ENCODE data around the gene SESN2.

SESN2 gene

DNA sequence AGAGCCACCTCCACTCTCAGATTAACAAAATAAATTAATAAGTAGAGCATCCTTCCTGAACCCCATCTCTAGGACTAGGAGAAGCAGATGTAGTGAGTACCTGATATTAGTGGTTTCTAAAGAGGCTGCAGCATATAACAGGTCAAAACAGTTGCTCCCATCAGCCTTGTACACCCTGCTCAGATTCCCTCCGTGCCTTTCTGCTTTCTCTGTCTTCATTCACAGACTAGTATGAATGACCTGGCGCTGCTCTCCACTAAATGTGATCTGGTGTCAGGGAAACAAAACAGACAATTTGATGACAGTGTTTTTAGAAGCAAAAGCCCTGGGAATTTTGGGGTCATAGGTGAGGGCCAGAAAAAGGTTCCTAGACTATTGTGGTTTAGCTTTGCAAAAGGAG, 8.3 kb downstream of the SESN2 start:
- Histone ChIP-seq H3K4me3 (ENCODE audit: insufficient read depth in 1 of 2, low read depth in 1 of 2, low read length in 2 of 2) (no peak overlapping the region), H4K8ac (ENCODE audit: low read length) (no peak overlapping the region), H2BK15ac (ENCODE audit: low read depth, poor library complexity, severe bottlenecking) (no peak overlapping the region), H3K4me1 (ENCODE audit: control insufficient read depth, insufficient read depth, low read depth, low read length) (peaks cover 29% of the 10 kb centered on the region), H3K23ac (ENCODE audit: low read length in 2 of 2) (no peak overlapping the region), H2AK5ac (ENCODE audit: low read length, severe bottlenecking) (no peak overlapping the region), H2BK120ac (ENCODE audit: low read depth, low read length) (no peak overlapping the region), H3K4ac (ENCODE audit: low read depth in 1 of 2, low read length in 2 of 2) (no peak overlapping the region), H2BK12ac (ENCODE audit: low read length in 2 of 2) (no peak overlapping the region), H3K14ac (ENCODE audit: low read length in 2 of 2) (no peak overlapping the region), H4K91ac (ENCODE audit: low read length) (no peak overlapping the region), H3K9ac (ENCODE audit: low read length) (no peak overlapping the region), H3K9me3 (ENCODE audit: control insufficient read depth, low read length) (no peaks in the 10 kb centered on the region), H3K18ac (ENCODE audit: low read depth in 1 of 2, low read length in 2 of 2) (no peak overlapping the region), H3K79me1 (replicated peaks; ENCODE audit: low read length, poor library complexity, severe bottlenecking) (peaks cover 25% of the 10 kb centered on the region), H3K36me3 (ENCODE audit: control insufficient read depth in 1 of 2, insufficient read depth in 2 of 2, low read depth in 1 of 2, low read length in 2 of 2) (peaks cover 22 to 39% of the 10 kb centered on the region in 2 experiments), H3K4me2 (ENCODE audit: low read length, poor library complexity, severe bottlenecking) (no peak overlapping the region), H2BK5ac (ENCODE audit: low read depth, low read length, poor library complexity, severe bottlenecking) (no peak overlapping the region), H3K27me3 (ENCODE audit: control insufficient read depth in 1 of 2, insufficient read depth in 1 of 2, low read length in 2 of 2) (no peaks in the 10 kb centered on the region), H3K27ac (ENCODE audit: low read length, poor library complexity, severe bottlenecking) (no peak overlapping the region), H2AFZ (ENCODE audit: low read depth, low read length) (no peak overlapping the region)
- DNase-seq: no peak
- WGBS: 97% methylated on average over 2 of the region's 2 CpGs

- peaks cover 40% of the 10 kb centered on the region for H3K79me1 ChIP-seq (replicated peaks; ENCODE audit: low read length, poor library complexity, severe bottlenecking)
- H2BK5ac ChIP-seq (ENCODE audit: low read depth, low read length, poor library complexity, severe bottlenecking): no peak overlapping the region
- WGBS: no CpG with 5 or more reads among the region's 2 CpGs
- no peak overlapping the region for H3K4me2 ChIP-seq (ENCODE audit: low read length, poor library complexity, severe bottlenecking)
- H3K4ac ChIP-seq (ENCODE audit: low read depth in 1 of 2, low read length in 2 of 2): no peak overlapping the region
- H4K8ac ChIP-seq (ENCODE audit: low read length): no peak overlapping the region
- peaks cover 39 to 53% of the 10 kb centered on the region in 2 experiments for H3K36me3 ChIP-seq (ENCODE audit: control insufficient read depth in 1 of 2, insufficient read depth in 2 of 2, low read depth in 1 of 2, low read length in 2 of 2)
- H2AK5ac ChIP-seq (ENCODE audit: low read length, severe bottlenecking): no peak overlapping the region
- no peak overlapping the region for H3K23ac ChIP-seq (ENCODE audit: low read length in 2 of 2)
- no peak overlapping the region for H2BK12ac ChIP-seq (ENCODE audit: low read length in 2 of 2)
- H3K9ac ChIP-seq (ENCODE audit: low read length): no peak overlapping the region
- H3K27me3 ChIP-seq (ENCODE audit: control insufficient read depth in 1 of 2, insufficient read depth in 1 of 2, low read length in 2 of 2): no peaks in the 10 kb centered on the region
- no peak overlapping the region for H3K4me3 ChIP-seq (ENCODE audit: insufficient read depth in 1 of 2, low read depth in 1 of 2, low read length in 2 of 2)
- no peak overlapping the region for H2AFZ ChIP-seq (ENCODE audit: low read depth, low read length)
- no peak overlapping the region for H4K91ac ChIP-seq (ENCODE audit: low read length)
- no peaks in the 10 kb centered on the region for H3K9me3 ChIP-seq (ENCODE audit: control insufficient read depth, low read length)
- no peak overlapping the region for H3K14ac ChIP-seq (ENCODE audit: low read length in 2 of 2)
- no peak overlapping the region for H2BK120ac ChIP-seq (ENCODE audit: low read depth, low read length)
- H3K27ac ChIP-seq (ENCODE audit: low read length, poor library complexity, severe bottlenecking): no peak overlapping the region
- peaks cover 27% of the 10 kb centered on the region for H3K4me1 ChIP-seq (ENCODE audit: control insufficient read depth, insufficient read depth, low read depth, low read length)
- H3K18ac ChIP-seq (ENCODE audit: low read depth in 1 of 2, low read length in 2 of 2): no peak overlapping the region
- no peak for DNase-seq
- no peak overlapping the region for H2BK15ac ChIP-seq (ENCODE audit: low read depth, poor library complexity, severe bottlenecking)
Measured at GRCh38 chr1:28269529-28269928, 10.2 kb downstream of the SESN2 start.

- H2AFZ ChIP-seq (ENCODE audit: low read depth, low read length): no peak overlapping the region
- H3K4me3 ChIP-seq (ENCODE audit: insufficient read depth in 1 of 2, low read depth in 1 of 2, low read length in 2 of 2): peak overlapping the region in 1 of 2 experiments; percentile 16
- no peak overlapping the region for H3K27ac ChIP-seq (ENCODE audit: low read length, poor library complexity, severe bottlenecking)
- H2BK15ac ChIP-seq (ENCODE audit: low read depth, poor library complexity, severe bottlenecking): no peak overlapping the region
- H3K18ac ChIP-seq (ENCODE audit: low read depth in 1 of 2, low read length in 2 of 2): no peak overlapping the region
- no peak overlapping the region for H3K23ac ChIP-seq (ENCODE audit: low read length in 2 of 2)
- peak overlapping the region; percentile 46 for H4K8ac ChIP-seq (ENCODE audit: low read length)
- no peak overlapping the region for H2BK120ac ChIP-seq (ENCODE audit: low read depth, low read length)
- no peak overlapping the region for H2BK5ac ChIP-seq (ENCODE audit: low read depth, low read length, poor library complexity, severe bottlenecking)
- H3K9me3 ChIP-seq (ENCODE audit: control insufficient read depth, low read length): no peaks in the 10 kb centered on the region
- no peak for DNase-seq
- no peak overlapping the region for H3K14ac ChIP-seq (ENCODE audit: low read length in 2 of 2)
- no peak overlapping the region for H3K4me2 ChIP-seq (ENCODE audit: low read length, poor library complexity, severe bottlenecking)
- H3K36me3 ChIP-seq (ENCODE audit: control insufficient read depth in 1 of 2, insufficient read depth in 2 of 2, low read depth in 1 of 2, low read length in 2 of 2): peaks cover 64 to 75% of the 10 kb centered on the region in 2 experiments
- no peaks in the 10 kb centered on the region for H3K27me3 ChIP-seq (ENCODE audit: control insufficient read depth in 1 of 2, insufficient read depth in 1 of 2, low read length in 2 of 2)
- H3K4ac ChIP-seq (ENCODE audit: low read depth in 1 of 2, low read length in 2 of 2): no peak overlapping the region
- peaks cover 39% of the 10 kb centered on the region for H3K79me1 ChIP-seq (replicated peaks; ENCODE audit: low read length, poor library complexity, severe bottlenecking)
- peaks cover 15% of the 10 kb centered on the region for H3K4me1 ChIP-seq (ENCODE audit: control insufficient read depth, insufficient read depth, low read depth, low read length)
- no peak overlapping the region for H3K9ac ChIP-seq (ENCODE audit: low read length)
- peak overlapping the region in 1 of 2 experiments; percentile 31 for H2BK12ac ChIP-seq (ENCODE audit: low read length in 2 of 2)
- 98% methylated on average over 20 of the region's 20 CpGs for WGBS
- H4K91ac ChIP-seq (ENCODE audit: low read length): no peak overlapping the region
- no peak overlapping the region for H2AK5ac ChIP-seq (ENCODE audit: low read length, severe bottlenecking)
Measured at GRCh38 chr1:28272215-28272852, 13.0 kb downstream of the SESN2 start.

DNA sequence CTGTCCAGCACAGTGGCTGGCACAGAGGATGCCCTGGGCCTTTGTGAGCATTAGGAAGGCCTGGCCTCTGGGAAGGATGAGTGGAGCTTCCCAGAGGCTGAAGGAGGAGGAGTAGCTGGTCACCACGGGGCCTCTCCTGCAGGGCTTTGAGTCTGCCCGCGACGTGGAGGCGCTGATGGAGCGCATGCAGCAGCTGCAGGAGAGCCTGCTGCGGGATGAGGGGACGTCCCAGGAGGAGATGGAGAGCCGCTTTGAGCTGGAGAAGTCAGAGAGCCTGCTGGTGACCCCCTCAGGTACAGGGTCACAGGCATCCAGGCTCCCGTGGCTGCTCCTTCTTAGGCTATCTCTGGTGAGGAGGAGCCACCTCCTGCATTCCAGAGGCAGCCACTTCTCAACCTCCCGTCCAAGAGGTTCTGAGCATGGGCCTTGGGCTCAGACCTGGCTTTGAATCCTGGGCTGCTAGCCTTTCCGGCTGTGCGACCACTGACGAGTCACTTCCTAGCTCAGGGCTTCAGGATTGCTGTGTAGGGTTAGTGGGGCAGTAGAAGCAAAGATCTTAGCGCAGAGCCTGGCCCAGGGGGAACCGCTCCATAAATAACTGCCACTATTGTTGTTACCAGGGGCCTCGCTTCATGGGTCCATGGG, 14.0 kb downstream of the SESN2 start:
- peak overlapping the region in 1 of 2 experiments; percentile 42 for H3K18ac ChIP-seq (ENCODE audit: low read depth in 1 of 2, low read length in 2 of 2)
- peaks cover 12% of the 10 kb centered on the region for H3K4me1 ChIP-seq (ENCODE audit: control insufficient read depth, insufficient read depth, low read depth, low read length)
- H3K36me3 ChIP-seq (ENCODE audit: control insufficient read depth in 1 of 2, insufficient read depth in 2 of 2, low read depth in 1 of 2, low read length in 2 of 2): peaks cover 71 to 84% of the 10 kb centered on the region in 2 experiments
- no peak overlapping the region for H4K8ac ChIP-seq (ENCODE audit: low read length)
- no peaks in the 10 kb centered on the region for H3K9me3 ChIP-seq (ENCODE audit: control insufficient read depth, low read length)
- no peak overlapping the region for H3K4ac ChIP-seq (ENCODE audit: low read depth in 1 of 2, low read length in 2 of 2)
- H3K27ac ChIP-seq (ENCODE audit: low read length, poor library complexity, severe bottlenecking): no peak overlapping the region
- H2AFZ ChIP-seq (ENCODE audit: low read depth, low read length): no peak overlapping the region
- no peak overlapping the region for H2AK5ac ChIP-seq (ENCODE audit: low read length, severe bottlenecking)
- H4K91ac ChIP-seq (ENCODE audit: low read length): no peak overlapping the region
- H2BK15ac ChIP-seq (ENCODE audit: low read depth, poor library complexity, severe bottlenecking): no peak overlapping the region
- no peak overlapping the region for H3K4me2 ChIP-seq (ENCODE audit: low read length, poor library complexity, severe bottlenecking)
- no peak overlapping the region for H3K14ac ChIP-seq (ENCODE audit: low read length in 2 of 2)
- no peak overlapping the region for H2BK5ac ChIP-seq (ENCODE audit: low read depth, low read length, poor library complexity, severe bottlenecking)
- peak overlapping the region in 1 of 2 experiments; percentile 72 for H3K23ac ChIP-seq (ENCODE audit: low read length in 2 of 2)
- DNase-seq: no peak
- H2BK12ac ChIP-seq (ENCODE audit: low read length in 2 of 2): no peak overlapping the region
- no peaks in the 10 kb centered on the region for H3K27me3 ChIP-seq (ENCODE audit: control insufficient read depth in 1 of 2, insufficient read depth in 1 of 2, low read length in 2 of 2)
- H2BK120ac ChIP-seq (ENCODE audit: low read depth, low read length): no peak overlapping the region
- no peak overlapping the region for H3K4me3 ChIP-seq (ENCODE audit: insufficient read depth in 1 of 2, low read depth in 1 of 2, low read length in 2 of 2)
- WGBS: 75% methylated on average over 17 of the region's 17 CpGs
- peaks cover 40% of the 10 kb centered on the region for H3K79me1 ChIP-seq (replicated peaks; ENCODE audit: low read length, poor library complexity, severe bottlenecking)
- H3K9ac ChIP-seq (ENCODE audit: low read length): no peak overlapping the region
